ENCODE data around the gene ARHGEF16. TPM values are rescaled to one million over a fixed set of nuclear protein-coding genes. Genes with fewer than 3 reads are reported as not detected.

Gene ARHGEF16
- total and polyA plus RNA-seq, 8 donors, result 14.6 to 149 (median 39.2) TPM

- Histone ChIP-seq H3K36me3 (peaks cover 0 to 28% (median 20%) of the 10 kb centered on the region in 4 donors), H3K4me1 (peaks cover 0 to 27% (median 0%) of the 10 kb centered on the region in 4 donors), H3K9me3 (peaks cover 4 to 11% (median 6%) of the 10 kb centered on the region in 4 donors), H3K4me3 (no peak overlapping the region), H3K27me3 (peaks cover 0 to 55% (median 0%) of the 10 kb centered on the region in 3 donors), H3K27ac (no peak overlapping the region)
- no peak for DNase-seq
- intact Hi-C loops (cut with DNase I; ENCODE audit: low total_unique reads), result no loop called here
- WGBS, 5 donors, result 85 to 92% (median 91%) methylated on average over 17 to 30 of the region's 30 CpGs
- no peak for TF ChIP-seq CTCF (IDR thresholded peaks at IDR 0.05)
Observed at GRCh38 chr1:3411806-3412205, 42.7 kb upstream of the ARHGEF16 start.

- Histone ChIP-seq H3K36me3 (peaks cover 0 to 22% (median 15%) of the 10 kb centered on the region in 4 donors), H3K27me3 (peaks cover 0 to 55% (median 0%) of the 10 kb centered on the region in 3 donors), H3K4me3 (no peak overlapping the region), H3K4me1 (peaks cover 0 to 27% (median under 1%) of the 10 kb centered on the region in 4 donors), H3K27ac (no peak overlapping the region), H3K9me3 (peaks cover 6 to 15% (median 12%) of the 10 kb centered on the region in 4 donors)
- no peak for TF ChIP-seq CTCF (IDR thresholded peaks at IDR 0.05)
- TF ChIP-seq EP300 (IDR thresholded peaks at IDR 0.05), result no peak
- no peak for DNase-seq
- WGBS, 5 donors, result 91 to 95% (median 94%) methylated on average over 28 to 33 of the region's 33 CpGs
- intact Hi-C loops (cut with DNase I; ENCODE audit: low total_unique reads), result no loop called here
Observed at GRCh38 chr1:3412376-3412775, 42.1 kb upstream of the ARHGEF16 start.

GRCh38 chr1:3413975-3414710, 40.3 kb upstream of the ARHGEF16 start:
- Histone ChIP-seq H3K4me1 (peaks cover 11 to 39% (median 18%) of the 10 kb centered on the region in 4 donors), H3K36me3 (peaks cover 0 to 20% (median 14%) of the 10 kb centered on the region in 4 donors), H3K27me3 (peaks cover 0 to 73% (median 0%) of the 10 kb centered on the region in 3 donors), H3K9me3 (peaks cover 6 to 16% (median 12%) of the 10 kb centered on the region in 4 donors), H3K4me3 (no peak overlapping the region), H3K27ac (peak overlapping the region in 1 of 5 donors; percentile 14)
- WGBS, 5 donors, result 94 to 97% (median 94%) methylated on average over 23 to 34 of the region's 34 CpGs
- no peak for TF ChIP-seq CTCF (IDR thresholded peaks at IDR 0.05)
- no peak for TF ChIP-seq POLR2AphosphoS5 (IDR thresholded peaks at IDR 0.05)
- TF ChIP-seq EP300 (IDR thresholded peaks at IDR 0.05), result no peak
- no peak for TF ChIP-seq POLR2A (IDR thresholded peaks at IDR 0.05)
- DNase-seq, result no peak
- intact Hi-C loops (cut with DNase I; ENCODE audit: low total_unique reads), result no loop called here

- WGBS, 5 donors, result 70 to 80% (median 76%) methylated on average over 34 to 39 of the region's 39 CpGs
- TF ChIP-seq EP300 (IDR thresholded peaks at IDR 0.05), result no peak
- no peak for TF ChIP-seq POLR2A (IDR thresholded peaks at IDR 0.05)
- no peak for TF ChIP-seq CTCF (IDR thresholded peaks at IDR 0.05)
- TF ChIP-seq POLR2AphosphoS5 (IDR thresholded peaks at IDR 0.05), result no peak
- intact Hi-C loops (cut with DNase I; ENCODE audit: low total_unique reads), result no loop called here
- Histone ChIP-seq H3K27ac (peak overlapping the region in 3 of 5 donors; percentile 20 to 85 (median 84)), H3K4me1 (peaks cover 24 to 46% (median 27%) of the 10 kb centered on the region in 4 donors), H3K9me3 (peaks cover 6 to 16% (median 12%) of the 10 kb centered on the region in 4 donors), H3K36me3 (peaks cover 0 to 20% (median 14%) of the 10 kb centered on the region in 4 donors), H3K4me3 (no peak overlapping the region), H3K27me3 (peaks cover 0 to 77% (median 0%) of the 10 kb centered on the region in 3 donors)
- no peak for DNase-seq
Observed at GRCh38 chr1:3415260-3416090, 39.0 kb upstream of the ARHGEF16 start.
